Astrocyte (in vitro differentiated cells and primary cell): Measurements from ENCODE around the gene AGPAT4. TPM values are rescaled to one million over a fixed set of nuclear protein-coding genes. Genes with fewer than 3 reads are reported as not detected.

Experiments used
- DNase-seq: peaks from one replicate; pipeline ENCODE4 v3.0.0-alpha.2; 2010; ENCODE audit warnings: low read depth
- FAIRE-seq: peaks from 2 replicates; lab custom pipeline; 2011; peaks lifted over from hg19 to GRCh38; lab: Jason Lieb, UNC
- H2AFZ ChIP-seq: 2 replicates; pipeline ENCODE4 v1.6.0; 2012; ENCODE audit warnings: low read depth, low read length, inconsistent platforms
- H3K27ac ChIP-seq: 2 replicates; pipeline ENCODE4 v1.5.1; 2011; ENCODE audit warnings: low read depth, low read length, inconsistent platforms
- H3K27me3 ChIP-seq: 2 replicates; pipeline ENCODE4 v1.6.0; 2011; ENCODE audit warnings: low read length, inconsistent platforms; ENCODE audit not compliant: insufficient read depth
- H3K36me3 ChIP-seq: 2 replicates; pipeline ENCODE4 v1.5.1; 2011; ENCODE audit warnings: low read length, inconsistent platforms; ENCODE audit not compliant: insufficient read depth
- H3K4me1 ChIP-seq: 2 replicates; pipeline ENCODE4 v1.5.1; 2011; ENCODE audit warnings: low read length, inconsistent platforms; ENCODE audit not compliant: insufficient read depth
- H3K4me2 ChIP-seq: 2 replicates; pipeline ENCODE4 v1.6.0; 2012; ENCODE audit warnings: low read length, inconsistent platforms
- H3K4me3 ChIP-seq: 2 replicates; pipeline ENCODE4 v1.5.1; 2011; ENCODE audit warnings: low read depth, mild to moderate bottlenecking, low read length, inconsistent platforms; ENCODE audit not compliant: insufficient read depth
- H3K79me2 ChIP-seq: 2 replicates; pipeline ENCODE4 v1.6.0; 2012; ENCODE audit warnings: mild to moderate bottlenecking, low read length, inconsistent platforms; ENCODE audit not compliant: insufficient read depth
- H3K9ac ChIP-seq: 2 replicates; pipeline ENCODE4 v1.6.0; 2012; ENCODE audit warnings: mild to moderate bottlenecking, low read length, inconsistent platforms
- H3K9me3 ChIP-seq: 2 replicates; pipeline ENCODE4 v1.5.1; 2012; ENCODE audit warnings: low read depth, mild to moderate bottlenecking, low read length, inconsistent platforms; ENCODE audit not compliant: insufficient read depth
- H4K20me1 ChIP-seq: 2 replicates; pipeline ENCODE4 v1.6.0; 2012; ENCODE audit warnings: low read length, inconsistent platforms; ENCODE audit not compliant: insufficient read depth
- H3K27ac Mint-ChIP-seq: one replicate; pipeline ENCODE4 v1.8.0; 2021; ENCODE audit warnings: mild to moderate bottlenecking, mixed read lengths; ENCODE audit not compliant: unreplicated experiment
- H3K27me3 Mint-ChIP-seq: one replicate; pipeline ENCODE4 v1.8.0; 2021; ENCODE audit warnings: low read depth, mixed read lengths; ENCODE audit not compliant: unreplicated experiment
- H3K36me3 Mint-ChIP-seq: one replicate; pipeline ENCODE4 v1.8.0; 2021; ENCODE audit warnings: low read depth, mixed read lengths; ENCODE audit not compliant: unreplicated experiment
- H3K4me1 Mint-ChIP-seq: one replicate; pipeline ENCODE4 v1.8.0; 2021; ENCODE audit warnings: low read depth, mixed read lengths; ENCODE audit not compliant: unreplicated experiment
- H3K4me3 Mint-ChIP-seq: one replicate; pipeline ENCODE4 v1.8.0; 2021; ENCODE audit warnings: mild to moderate bottlenecking, moderate library complexity, mixed read lengths; ENCODE audit not compliant: unreplicated experiment
- H3K9me3 Mint-ChIP-seq: one replicate; pipeline ENCODE4 v1.8.0; 2021; ENCODE audit warnings: mild to moderate bottlenecking, mixed read lengths; ENCODE audit not compliant: unreplicated experiment
- CTCF ChIP-seq: IDR thresholded peaks from 2 replicates; pipeline ENCODE4 v1.5.1; 2011; ENCODE audit warnings: low read depth, mild to moderate bottlenecking, inconsistent platforms, low read length, moderate library complexity; ENCODE audit not compliant: insufficient read depth
- EZH2 ChIP-seq: IDR thresholded peaks from 2 replicates; pipeline ENCODE4 v1.6.1; 2012; ENCODE audit warnings: mild to moderate bottlenecking, low read length, inconsistent platforms; ENCODE audit not compliant: insufficient read depth
- total RNA-seq: library from RNA; stranded (reverse); gene quantifications from 2 replicates; pipeline ENCODE4 v1.2.1, GENCODE V29; 2021

AGPAT4 gene
- total RNA-seq, 1 donor from 2014 or later, result 27.2 TPM

GRCh38 chr6:161137839-161138542 lies 135.9 kb downstream of the AGPAT4 start:
- TF ChIP-seq EZH2 (no peak), CTCF (no peak)
- Histone ChIP-seq H4K20me1 (peaks cover 3% of the 10 kb centered on the region), H3K4me2 (no peak overlapping the region), H3K36me3 (peaks cover 6% of the 10 kb centered on the region), H3K4me3 (no peak overlapping the region), H3K27me3 (no peaks in the 10 kb centered on the region), H3K27ac (no peak overlapping the region), H3K9me3 (no peaks in the 10 kb centered on the region), H2AFZ (no peak overlapping the region), H3K4me1 (no peaks in the 10 kb centered on the region), H3K9ac (no peak overlapping the region), H3K79me2 (no peaks in the 10 kb centered on the region)
- H3K27me3 Mint-ChIP-seq, result no peaks in the 10 kb centered on the region
- H3K4me3 Mint-ChIP-seq, result no peak overlapping the region
- FAIRE-seq (no peak), DNase-seq (peak; percentile 32)
- no peaks in the 10 kb centered on the region for H3K4me1 Mint-ChIP-seq
- H3K9me3 Mint-ChIP-seq, result peaks cover 2% of the 10 kb centered on the region
- H3K27ac Mint-ChIP-seq, result no peak overlapping the region
- peaks cover 31% of the 10 kb centered on the region for H3K36me3 Mint-ChIP-seq

- FAIRE-seq, result no peak
These were observed 136.5 kb downstream of the AGPAT4 start for GRCh38 chr6:161137320-161137719.

More at GRCh38 chr6:161137320-161137719, 136.5 kb downstream of the AGPAT4 start:
- Mint-ChIP-seq H3K27ac (peak overlapping the region; percentile 18), H3K4me1 (no peaks in the 10 kb centered on the region), H3K4me3 (no peak overlapping the region), H3K27me3 (no peaks in the 10 kb centered on the region), H3K36me3 (peaks cover 31% of the 10 kb centered on the region), H3K9me3 (peaks cover under 1% of the 10 kb centered on the region)
- no peaks in the 10 kb centered on the region for H3K79me2 ChIP-seq
- no peak for DNase-seq
- H3K9ac ChIP-seq, result no peak overlapping the region
- H3K27ac ChIP-seq, result no peak overlapping the region
- no peaks in the 10 kb centered on the region for H3K4me1 ChIP-seq
- H3K4me3 ChIP-seq, result no peak overlapping the region
- H2AFZ ChIP-seq, result no peak overlapping the region
- H3K9me3 ChIP-seq, result no peaks in the 10 kb centered on the region
- H3K27me3 ChIP-seq, result no peaks in the 10 kb centered on the region
- peaks cover 6% of the 10 kb centered on the region for H3K36me3 ChIP-seq
- TF ChIP-seq EZH2, result no peak
- TF ChIP-seq CTCF, result no peak
- no peak overlapping the region for H3K4me2 ChIP-seq
- peaks cover 3% of the 10 kb centered on the region for H4K20me1 ChIP-seq
